GM23338 (cell line): Measurements from ENCODE around the gene CELSR1. TPM values are rescaled to one million over a fixed set of nuclear protein-coding genes. Genes with fewer than 3 reads are reported as not detected.

Source experiments
- ATAC-seq: fragments of 200-7000 bp; cut with Tn5 transposase; 3 replicates; pipeline ENCODE4 v1.9.1; 2020
- DNase-seq: peaks from one replicate; pipeline ENCODE4 v3.0.0-alpha.2; 2015; ENCODE audit warnings: low spot score
- H2AFZ ChIP-seq: fragments of 200-600 bp; sonication (generic); 2 replicates; pipeline ENCODE4 v1.8.0; 2016; ENCODE audit warnings: antibody characterized with exemption, mild to moderate bottlenecking, moderate library complexity
- H3F3A ChIP-seq: fragments of 200-600 bp; sonication (generic); replicated peaks from 2 replicates; pipeline ENCODE4 v1.8.0; 2017; ENCODE audit warnings: antibody characterized with exemption, mixed run types, low read depth
- H3K27ac ChIP-seq: fragments of 200-600 bp; sonication (generic); 2 replicates; pipeline ENCODE4 v1.6.1; 2016; ENCODE audit warnings: low read depth
- H3K27me3 ChIP-seq: fragments of 200-600 bp; sonication (generic); 2 replicates; pipeline ENCODE4 v1.8.0; 2016; ENCODE audit warnings: mild to moderate bottlenecking, mixed run types, moderate library complexity; ENCODE audit not compliant: insufficient read depth
- H3K36me3 ChIP-seq: fragments of 200-600 bp; sonication (generic); 2 replicates; pipeline ENCODE4 v1.8.0; 2016; ENCODE audit warnings: mild to moderate bottlenecking; ENCODE audit not compliant: insufficient read depth
- H3K4me1 ChIP-seq: fragments of 200-600 bp; sonication (generic); 2 replicates; pipeline ENCODE4 v1.8.0; 2016; ENCODE audit warnings: mild to moderate bottlenecking, moderate library complexity; ENCODE audit not compliant: insufficient read depth
- H3K4me2 ChIP-seq: fragments of 200-600 bp; sonication (generic); 2 replicates; pipeline ENCODE4 v1.7.1; 2017; ENCODE audit warnings: mixed run types
- H3K4me3 ChIP-seq: fragments of 200-600 bp; sonication (generic); 2 replicates; pipeline ENCODE4 v1.6.1; 2016; ENCODE audit warnings: mixed run types
- H3K79me2 ChIP-seq: fragments of 200-600 bp; sonication (generic); replicated peaks from 2 replicates; pipeline ENCODE4 v1.8.0; 2017; ENCODE audit warnings: mild to moderate bottlenecking; ENCODE audit not compliant: insufficient read depth
- H3K9me2 ChIP-seq: fragments of 200-600 bp; sonication (generic); 2 replicates; pipeline ENCODE4 v1.8.0; 2017; ENCODE audit not compliant: insufficient read depth
- H4K20me1 ChIP-seq: fragments of 200-600 bp; sonication (generic); replicated peaks from 2 replicates; pipeline ENCODE4 v1.8.0; 2017; ENCODE audit warnings: mild to moderate bottlenecking; ENCODE audit not compliant: insufficient read depth
- H3K27ac Mint-ChIP-seq: 2 replicates; pipeline ENCODE4 v1.8.0; 2020; ENCODE audit warnings: inconsistent platforms, mild to moderate bottlenecking, moderate library complexity, mixed read lengths
- H3K27me3 Mint-ChIP-seq: 3 replicates; pipeline ENCODE4 v1.8.0; 2022; ENCODE audit warnings: low read depth, mild to moderate bottlenecking, moderate library complexity, mixed read lengths, inconsistent platforms; ENCODE audit not compliant: insufficient read depth, poor library complexity
- H3K36me3 Mint-ChIP-seq: 3 replicates; pipeline ENCODE4 v1.8.0; 2021; ENCODE audit warnings: low read depth, mild to moderate bottlenecking, inconsistent platforms, moderate library complexity, mixed read lengths
- H3K4me1 Mint-ChIP-seq: 3 replicates; pipeline ENCODE4 v1.8.0; 2020; ENCODE audit warnings: mild to moderate bottlenecking, inconsistent platforms, mixed read lengths
- H3K4me3 Mint-ChIP-seq: 3 replicates; pipeline ENCODE4 v1.8.0; 2021; ENCODE audit warnings: moderate library complexity, mild to moderate bottlenecking, inconsistent platforms, mixed read lengths
- H3K9me3 Mint-ChIP-seq: 3 replicates; pipeline ENCODE4 v1.8.0; 2020; ENCODE audit warnings: moderate library complexity, mild to moderate bottlenecking, inconsistent platforms, mixed read lengths
- CREB1 ChIP-seq: fragments of 250-450 bp; sonication (Bioruptor Pico); IDR thresholded peaks from 2 replicates; pipeline ENCODE4 v1.5.0; 2020; ENCODE audit warnings: low read depth, mild to moderate bottlenecking, moderate library complexity
- EZH2 ChIP-seq: fragments of 200-600 bp; sonication (generic); IDR thresholded peaks from one replicate; pipeline ENCODE4 v1.8.0; 2017; ENCODE audit warnings: antibody characterized with exemption, mild to moderate bottlenecking, low read depth; ENCODE audit not compliant: unreplicated experiment
- EZH2phosphoT487 ChIP-seq: fragments of 200-600 bp; sonication (generic); IDR thresholded peaks from one replicate; pipeline ENCODE4 v1.8.1; 2018; ENCODE audit warnings: antibody characterized with exemption; ENCODE audit not compliant: unreplicated experiment
- JUNB ChIP-seq: IDR thresholded peaks from one replicate; pipeline ENCODE4 v1.6.1; 2016; ENCODE audit warnings: antibody characterized with exemption; ENCODE audit not compliant: unreplicated experiment
- NANOG ChIP-seq: IDR thresholded peaks from 2 replicates; pipeline ENCODE4 v1.6.1; 2016; ENCODE audit warnings: antibody characterized with exemption, borderline replicate concordance
- POLR2AphosphoS5 ChIP-seq: IDR thresholded peaks from 2 replicates; pipeline ENCODE4 v1.6.1; 2016; ENCODE audit warnings: antibody characterized with exemption, low read depth
- STAT1 ChIP-seq: IDR thresholded peaks from one replicate; pipeline ENCODE4 v1.6.1; 2016; ENCODE audit warnings: antibody characterized with exemption; ENCODE audit not compliant: unreplicated experiment
- ZNF114 ChIP-seq: fragments of 250-450 bp; sonication (Bioruptor Pico); IDR thresholded peaks from 2 replicates; pipeline ENCODE4 v1.5.0; 2020; ENCODE audit warnings: mild to moderate bottlenecking, moderate library complexity
- ZNF331 ChIP-seq: fragments of 250-450 bp; sonication (Bioruptor Pico); IDR thresholded peaks from 2 replicates; pipeline ENCODE4 v1.5.0; 2020; ENCODE audit warnings: low read depth, mild to moderate bottlenecking, moderate library complexity
- polyA plus RNA-seq: library from polyadenylated mRNA; unstranded; fragments of >200 nt; fragmentation: Nextera tagmentation; extraction: Ambion mirVana; gene quantifications from 2 replicates; pipeline ENCODE4 v1.2.1, GENCODE V29; 2016
- total RNA-seq: library from RNA; depleted of rRNA; stranded (reverse); fragments of >200 nt; shearing (Covaris generic); gene quantifications from 2 replicates; pipeline ENCODE4 v1.2.3, GENCODE V29; 2014
- TF ChIP-seq, protein P1 (sequence below): IDR thresholded peaks from one replicate; pipeline ENCODE4 v1.6.1; 2018; ENCODE audit warnings: antibody characterized with exemption; ENCODE audit not compliant: unreplicated experiment
- TF ChIP-seq, protein P2 (sequence below): fragments of 250-450 bp; sonication (Bioruptor Pico); IDR thresholded peaks from 2 replicates; pipeline ENCODE4 v1.5.0; 2020; ENCODE audit warnings: mild to moderate bottlenecking, moderate library complexity
- TF ChIP-seq, protein P3 (sequence below), 2 experiments: fragments of 200-600 bp in 1 of 2; sonication (generic) in 1 of 2; conservative IDR thresholded peaks; 2 replicates each; pipeline versions ENCODE4 v1.5.1 to v1.6.1; 2016 to 2017; ENCODE audit warnings: antibody characterized with exemption in 2 of 2, low read depth in 2 of 2, mild to moderate bottlenecking in 2 of 2, moderate library complexity in 1 of 2
- TF ChIP-seq, protein P4 (sequence below): IDR thresholded peaks from 2 replicates; pipeline ENCODE4 v1.6.1; 2016; ENCODE audit warnings: antibody characterized with exemption

The CELSR1 gene
- total and polyA plus RNA-seq, 2 experiments from 2014 or later, result 4.8 to 20.4 TPM

DNA sequence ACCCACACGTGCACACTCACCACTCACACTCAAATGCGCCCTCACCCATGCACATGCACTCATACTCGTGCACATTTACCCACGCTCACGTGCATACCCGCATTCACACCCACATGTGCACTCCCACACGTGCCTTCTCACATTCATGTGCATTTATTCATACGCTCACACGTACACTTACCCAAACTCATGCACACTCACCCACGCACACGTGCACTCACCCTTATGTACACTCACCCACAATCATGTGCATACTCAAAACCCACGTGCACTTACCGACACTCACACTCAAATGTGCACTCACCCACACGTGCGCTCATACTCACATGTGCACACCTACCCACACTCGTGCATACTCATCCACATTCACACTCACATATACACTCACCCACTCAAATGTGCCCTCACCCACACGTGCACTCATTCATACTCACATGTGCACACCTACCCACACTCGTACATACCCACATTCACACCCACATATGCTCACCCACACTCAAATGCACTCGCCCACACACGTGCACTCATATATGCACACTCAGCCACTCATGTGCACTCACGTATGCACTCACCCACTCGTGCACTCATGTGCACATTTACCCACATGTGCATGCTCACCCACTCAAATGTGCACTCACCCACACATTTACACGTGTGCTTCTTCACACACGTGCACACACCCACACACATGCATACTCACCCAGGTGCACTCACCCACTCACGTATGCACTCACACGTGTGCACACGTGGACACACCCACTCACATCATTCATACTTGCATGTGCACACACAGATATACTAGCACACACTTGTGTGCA is 117.5 kb downstream of the CELSR1 start:
- ATAC-seq (no peak), DNase-seq (no peak)
- Histone ChIP-seq H3K4me3 (no peak overlapping the region), H3K9me2 (no peaks in the 10 kb centered on the region), H3K4me1 (no peaks in the 10 kb centered on the region), H3K4me2 (no peak overlapping the region), H3F3A (no peaks in the 10 kb centered on the region), H3K36me3 (no peaks in the 10 kb centered on the region), H3K79me2 (no peaks in the 10 kb centered on the region), H2AFZ (no peak overlapping the region), H4K20me1 (no peaks in the 10 kb centered on the region), H3K27me3 (no peaks in the 10 kb centered on the region), H3K27ac (no peak overlapping the region)
- no peak overlapping the region for H3K4me3 Mint-ChIP-seq
- TF ChIP-seq, protein P1, sequence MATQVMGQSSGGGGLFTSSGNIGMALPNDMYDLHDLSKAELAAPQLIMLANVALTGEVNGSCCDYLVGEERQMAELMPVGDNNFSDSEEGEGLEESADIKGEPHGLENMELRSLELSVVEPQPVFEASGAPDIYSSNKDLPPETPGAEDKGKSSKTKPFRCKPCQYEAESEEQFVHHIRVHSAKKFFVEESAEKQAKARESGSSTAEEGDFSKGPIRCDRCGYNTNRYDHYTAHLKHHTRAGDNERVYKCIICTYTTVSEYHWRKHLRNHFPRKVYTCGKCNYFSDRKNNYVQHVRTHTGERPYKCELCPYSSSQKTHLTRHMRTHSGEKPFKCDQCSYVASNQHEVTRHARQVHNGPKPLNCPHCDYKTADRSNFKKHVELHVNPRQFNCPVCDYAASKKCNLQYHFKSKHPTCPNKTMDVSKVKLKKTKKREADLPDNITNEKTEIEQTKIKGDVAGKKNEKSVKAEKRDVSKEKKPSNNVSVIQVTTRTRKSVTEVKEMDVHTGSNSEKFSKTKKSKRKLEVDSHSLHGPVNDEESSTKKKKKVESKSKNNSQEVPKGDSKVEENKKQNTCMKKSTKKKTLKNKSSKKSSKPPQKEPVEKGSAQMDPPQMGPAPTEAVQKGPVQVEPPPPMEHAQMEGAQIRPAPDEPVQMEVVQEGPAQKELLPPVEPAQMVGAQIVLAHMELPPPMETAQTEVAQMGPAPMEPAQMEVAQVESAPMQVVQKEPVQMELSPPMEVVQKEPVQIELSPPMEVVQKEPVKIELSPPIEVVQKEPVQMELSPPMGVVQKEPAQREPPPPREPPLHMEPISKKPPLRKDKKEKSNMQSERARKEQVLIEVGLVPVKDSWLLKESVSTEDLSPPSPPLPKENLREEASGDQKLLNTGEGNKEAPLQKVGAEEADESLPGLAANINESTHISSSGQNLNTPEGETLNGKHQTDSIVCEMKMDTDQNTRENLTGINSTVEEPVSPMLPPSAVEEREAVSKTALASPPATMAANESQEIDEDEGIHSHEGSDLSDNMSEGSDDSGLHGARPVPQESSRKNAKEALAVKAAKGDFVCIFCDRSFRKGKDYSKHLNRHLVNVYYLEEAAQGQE, result no peak
- TF ChIP-seq, protein P2, sequence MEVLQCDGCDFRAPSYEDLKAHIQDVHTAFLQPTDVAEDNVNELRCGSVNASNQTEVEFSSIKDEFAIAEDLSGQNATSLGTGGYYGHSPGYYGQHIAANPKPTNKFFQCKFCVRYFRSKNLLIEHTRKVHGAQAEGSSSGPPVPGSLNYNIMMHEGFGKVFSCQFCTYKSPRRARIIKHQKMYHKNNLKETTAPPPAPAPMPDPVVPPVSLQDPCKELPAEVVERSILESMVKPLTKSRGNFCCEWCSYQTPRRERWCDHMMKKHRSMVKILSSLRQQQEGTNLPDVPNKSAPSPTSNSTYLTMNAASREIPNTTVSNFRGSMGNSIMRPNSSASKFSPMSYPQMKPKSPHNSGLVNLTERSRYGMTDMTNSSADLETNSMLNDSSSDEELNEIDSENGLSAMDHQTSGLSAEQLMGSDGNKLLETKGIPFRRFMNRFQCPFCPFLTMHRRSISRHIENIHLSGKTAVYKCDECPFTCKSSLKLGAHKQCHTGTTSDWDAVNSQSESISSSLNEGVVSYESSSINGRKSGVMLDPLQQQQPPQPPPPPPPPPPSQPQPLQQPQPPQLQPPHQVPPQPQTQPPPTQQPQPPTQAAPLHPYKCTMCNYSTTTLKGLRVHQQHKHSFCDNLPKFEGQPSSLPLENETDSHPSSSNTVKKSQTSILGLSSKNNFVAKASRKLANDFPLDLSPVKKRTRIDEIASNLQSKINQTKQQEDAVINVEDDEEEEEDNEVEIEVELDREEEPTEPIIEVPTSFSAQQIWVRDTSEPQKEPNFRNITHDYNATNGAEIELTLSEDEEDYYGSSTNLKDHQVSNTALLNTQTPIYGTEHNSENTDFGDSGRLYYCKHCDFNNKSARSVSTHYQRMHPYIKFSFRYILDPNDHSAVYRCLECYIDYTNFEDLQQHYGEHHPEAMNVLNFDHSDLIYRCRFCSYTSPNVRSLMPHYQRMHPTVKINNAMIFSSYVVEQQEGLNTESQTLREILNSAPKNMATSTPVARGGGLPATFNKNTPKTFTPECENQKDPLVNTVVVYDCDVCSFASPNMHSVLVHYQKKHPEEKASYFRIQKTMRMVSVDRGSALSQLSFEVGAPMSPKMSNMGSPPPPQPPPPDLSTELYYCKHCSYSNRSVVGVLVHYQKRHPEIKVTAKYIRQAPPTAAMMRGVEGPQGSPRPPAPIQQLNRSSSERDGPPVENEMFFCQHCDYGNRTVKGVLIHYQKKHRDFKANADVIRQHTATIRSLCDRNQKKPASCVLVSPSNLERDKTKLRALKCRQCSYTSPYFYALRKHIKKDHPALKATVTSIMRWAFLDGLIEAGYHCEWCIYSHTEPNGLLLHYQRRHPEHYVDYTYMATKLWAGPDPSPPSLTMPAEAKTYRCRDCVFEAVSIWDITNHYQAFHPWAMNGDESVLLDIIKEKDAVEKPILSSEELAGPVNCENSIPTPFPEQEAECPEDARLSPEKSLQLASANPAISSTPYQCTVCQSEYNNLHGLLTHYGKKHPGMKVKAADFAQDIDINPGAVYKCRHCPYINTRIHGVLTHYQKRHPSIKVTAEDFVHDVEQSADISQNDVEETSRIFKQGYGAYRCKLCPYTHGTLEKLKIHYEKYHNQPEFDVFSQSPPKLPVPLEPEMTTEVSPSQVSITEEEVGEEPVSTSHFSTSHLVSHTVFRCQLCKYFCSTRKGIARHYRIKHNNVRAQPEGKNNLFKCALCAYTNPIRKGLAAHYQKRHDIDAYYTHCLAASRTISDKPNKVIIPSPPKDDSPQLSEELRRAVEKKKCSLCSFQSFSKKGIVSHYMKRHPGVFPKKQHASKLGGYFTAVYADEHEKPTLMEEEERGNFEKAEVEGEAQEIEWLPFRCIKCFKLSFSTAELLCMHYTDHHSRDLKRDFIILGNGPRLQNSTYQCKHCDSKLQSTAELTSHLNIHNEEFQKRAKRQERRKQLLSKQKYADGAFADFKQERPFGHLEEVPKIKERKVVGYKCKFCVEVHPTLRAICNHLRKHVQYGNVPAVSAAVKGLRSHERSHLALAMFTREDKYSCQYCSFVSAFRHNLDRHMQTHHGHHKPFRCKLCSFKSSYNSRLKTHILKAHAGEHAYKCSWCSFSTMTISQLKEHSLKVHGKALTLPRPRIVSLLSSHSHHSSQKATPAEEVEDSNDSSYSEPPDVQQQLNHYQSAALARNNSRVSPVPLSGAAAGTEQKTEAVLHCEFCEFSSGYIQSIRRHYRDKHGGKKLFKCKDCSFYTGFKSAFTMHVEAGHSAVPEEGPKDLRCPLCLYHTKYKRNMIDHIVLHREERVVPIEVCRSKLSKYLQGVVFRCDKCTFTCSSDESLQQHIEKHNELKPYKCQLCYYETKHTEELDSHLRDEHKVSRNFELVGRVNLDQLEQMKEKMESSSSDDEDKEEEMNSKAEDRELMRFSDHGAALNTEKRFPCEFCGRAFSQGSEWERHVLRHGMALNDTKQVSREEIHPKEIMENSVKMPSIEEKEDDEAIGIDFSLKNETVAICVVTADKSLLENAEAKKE (CRISPR knock-in tag), result no peak
- TF ChIP-seq NANOG (no peak), ZNF331 (CRISPR knock-in tag) (no peak), CREB1 (CRISPR knock-in tag) (no peak), STAT1 (no peak), ZNF114 (CRISPR knock-in tag) (no peak), JUNB (no peak), EZH2 (no peak), POLR2AphosphoS5 (no peak), EZH2phosphoT487 (no peak)
- TF ChIP-seq, protein P3, sequence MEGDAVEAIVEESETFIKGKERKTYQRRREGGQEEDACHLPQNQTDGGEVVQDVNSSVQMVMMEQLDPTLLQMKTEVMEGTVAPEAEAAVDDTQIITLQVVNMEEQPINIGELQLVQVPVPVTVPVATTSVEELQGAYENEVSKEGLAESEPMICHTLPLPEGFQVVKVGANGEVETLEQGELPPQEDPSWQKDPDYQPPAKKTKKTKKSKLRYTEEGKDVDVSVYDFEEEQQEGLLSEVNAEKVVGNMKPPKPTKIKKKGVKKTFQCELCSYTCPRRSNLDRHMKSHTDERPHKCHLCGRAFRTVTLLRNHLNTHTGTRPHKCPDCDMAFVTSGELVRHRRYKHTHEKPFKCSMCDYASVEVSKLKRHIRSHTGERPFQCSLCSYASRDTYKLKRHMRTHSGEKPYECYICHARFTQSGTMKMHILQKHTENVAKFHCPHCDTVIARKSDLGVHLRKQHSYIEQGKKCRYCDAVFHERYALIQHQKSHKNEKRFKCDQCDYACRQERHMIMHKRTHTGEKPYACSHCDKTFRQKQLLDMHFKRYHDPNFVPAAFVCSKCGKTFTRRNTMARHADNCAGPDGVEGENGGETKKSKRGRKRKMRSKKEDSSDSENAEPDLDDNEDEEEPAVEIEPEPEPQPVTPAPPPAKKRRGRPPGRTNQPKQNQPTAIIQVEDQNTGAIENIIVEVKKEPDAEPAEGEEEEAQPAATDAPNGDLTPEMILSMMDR (conservative IDR thresholded peaks at IDR 0.05; ENCODE audit: low read depth in 2 of 2), result no peak
- TF ChIP-seq, protein P4, sequence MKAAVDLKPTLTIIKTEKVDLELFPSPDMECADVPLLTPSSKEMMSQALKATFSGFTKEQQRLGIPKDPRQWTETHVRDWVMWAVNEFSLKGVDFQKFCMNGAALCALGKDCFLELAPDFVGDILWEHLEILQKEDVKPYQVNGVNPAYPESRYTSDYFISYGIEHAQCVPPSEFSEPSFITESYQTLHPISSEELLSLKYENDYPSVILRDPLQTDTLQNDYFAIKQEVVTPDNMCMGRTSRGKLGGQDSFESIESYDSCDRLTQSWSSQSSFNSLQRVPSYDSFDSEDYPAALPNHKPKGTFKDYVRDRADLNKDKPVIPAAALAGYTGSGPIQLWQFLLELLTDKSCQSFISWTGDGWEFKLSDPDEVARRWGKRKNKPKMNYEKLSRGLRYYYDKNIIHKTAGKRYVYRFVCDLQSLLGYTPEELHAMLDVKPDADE, result no peak
- H3K27me3 Mint-ChIP-seq, result peaks cover 4% of the 10 kb centered on the region
- no peak overlapping the region for H3K27ac Mint-ChIP-seq
- H3K9me3 Mint-ChIP-seq, result 0 out of 3 replicates have a peak, but pooled peaks cover under 1% of the 10 kb centered on the region
- no peaks in the 10 kb centered on the region for H3K4me1 Mint-ChIP-seq
- no peaks in the 10 kb centered on the region for H3K36me3 Mint-ChIP-seq
